Measurements from ENCODE around the gene SLC10A3. TPM values are rescaled to one million over a fixed set of nuclear protein-coding genes. Genes with fewer than 3 reads are reported as not detected.

The SLC10A3 gene, protein sequence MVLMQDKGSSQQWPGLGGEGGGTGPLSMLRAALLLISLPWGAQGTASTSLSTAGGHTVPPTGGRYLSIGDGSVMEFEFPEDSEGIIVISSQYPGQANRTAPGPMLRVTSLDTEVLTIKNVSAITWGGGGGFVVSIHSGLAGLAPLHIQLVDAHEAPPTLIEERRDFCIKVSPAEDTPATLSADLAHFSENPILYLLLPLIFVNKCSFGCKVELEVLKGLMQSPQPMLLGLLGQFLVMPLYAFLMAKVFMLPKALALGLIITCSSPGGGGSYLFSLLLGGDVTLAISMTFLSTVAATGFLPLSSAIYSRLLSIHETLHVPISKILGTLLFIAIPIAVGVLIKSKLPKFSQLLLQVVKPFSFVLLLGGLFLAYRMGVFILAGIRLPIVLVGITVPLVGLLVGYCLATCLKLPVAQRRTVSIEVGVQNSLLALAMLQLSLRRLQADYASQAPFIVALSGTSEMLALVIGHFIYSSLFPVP
- total RNA-seq: 9.0 and 12.9 TPM in 2 replicates

DNA sequence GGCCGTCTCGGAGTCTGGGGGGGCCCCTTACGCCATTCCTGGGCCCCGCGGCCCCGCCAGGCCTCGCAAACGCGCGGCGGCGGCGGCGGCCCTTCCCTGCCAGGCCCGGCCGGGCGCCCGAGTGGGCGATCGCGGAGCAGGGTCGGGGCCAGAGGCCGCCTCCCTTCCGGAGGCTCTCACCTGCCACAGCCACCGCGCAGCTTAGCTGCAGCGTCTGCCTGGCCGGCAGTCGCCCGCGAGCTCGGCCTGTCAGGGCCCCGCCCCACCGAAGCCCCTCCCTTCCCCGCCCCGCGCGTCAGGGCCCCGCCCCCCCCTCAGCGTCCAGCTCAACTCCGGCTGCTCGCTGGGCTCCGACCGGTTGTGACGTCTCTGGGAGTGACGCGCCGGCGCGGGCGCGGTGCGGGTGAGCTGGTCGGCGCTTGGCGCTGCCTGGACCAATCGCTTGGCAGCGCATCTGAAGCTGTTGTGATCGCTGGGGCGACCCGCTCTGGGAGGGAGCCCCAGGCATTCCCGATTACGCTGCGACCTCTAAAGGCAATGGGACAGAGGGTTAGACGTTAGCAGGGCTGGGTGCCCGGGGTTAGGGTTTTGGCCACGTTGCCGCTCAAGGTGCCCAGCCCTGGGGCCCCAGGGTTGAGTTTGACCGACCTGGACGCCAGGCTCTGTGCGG, at the start of gene SLC10A3:
Gene SLC10A3, minus strand, starts transcription at position 216 of the 670 bp plus-strand sequence. CDS start 1,689 bp downstream, outside the sequence.

DNA sequence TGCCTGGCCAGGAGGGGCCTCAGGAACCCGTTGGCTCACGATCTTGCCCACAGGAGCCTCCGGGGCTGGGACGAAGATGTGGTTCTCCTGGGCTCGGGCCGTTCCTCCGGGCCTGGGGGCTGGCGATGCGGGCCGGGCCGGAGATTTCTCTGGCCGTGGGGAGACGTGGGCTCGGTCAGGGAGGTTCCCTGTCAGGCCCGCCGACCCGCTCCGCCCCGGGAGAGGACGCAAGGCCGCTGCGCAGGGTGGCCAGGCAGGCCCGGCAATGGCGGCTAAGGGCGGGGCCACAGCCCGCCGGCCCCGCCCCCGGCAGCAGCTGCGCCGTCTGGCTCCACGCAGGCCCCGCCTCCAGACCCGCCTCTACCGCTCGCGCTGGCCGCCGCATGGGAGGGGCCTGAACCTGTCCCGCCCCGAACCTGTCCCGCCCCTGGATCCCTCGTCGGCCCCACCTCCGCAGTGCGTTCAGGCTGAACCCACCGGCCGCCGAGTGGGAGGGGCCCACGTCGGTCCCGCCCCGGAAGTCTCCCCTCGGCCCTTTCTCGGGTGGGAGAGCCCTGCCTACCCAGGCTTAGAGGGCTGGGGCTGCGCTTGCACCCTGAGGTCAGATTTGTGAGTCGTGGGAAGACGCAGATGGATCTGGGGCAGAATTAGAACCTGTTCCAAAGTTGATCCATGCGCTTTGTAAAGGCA, 25.7 kb upstream of the SLC10A3 start, which contains the start of gene FAM3A:
Gene FAM3A, minus strand, starts transcription at position 267 of the 690 bp plus-strand sequence. CDS start 460 bp downstream, outside the sequence.

DNA sequence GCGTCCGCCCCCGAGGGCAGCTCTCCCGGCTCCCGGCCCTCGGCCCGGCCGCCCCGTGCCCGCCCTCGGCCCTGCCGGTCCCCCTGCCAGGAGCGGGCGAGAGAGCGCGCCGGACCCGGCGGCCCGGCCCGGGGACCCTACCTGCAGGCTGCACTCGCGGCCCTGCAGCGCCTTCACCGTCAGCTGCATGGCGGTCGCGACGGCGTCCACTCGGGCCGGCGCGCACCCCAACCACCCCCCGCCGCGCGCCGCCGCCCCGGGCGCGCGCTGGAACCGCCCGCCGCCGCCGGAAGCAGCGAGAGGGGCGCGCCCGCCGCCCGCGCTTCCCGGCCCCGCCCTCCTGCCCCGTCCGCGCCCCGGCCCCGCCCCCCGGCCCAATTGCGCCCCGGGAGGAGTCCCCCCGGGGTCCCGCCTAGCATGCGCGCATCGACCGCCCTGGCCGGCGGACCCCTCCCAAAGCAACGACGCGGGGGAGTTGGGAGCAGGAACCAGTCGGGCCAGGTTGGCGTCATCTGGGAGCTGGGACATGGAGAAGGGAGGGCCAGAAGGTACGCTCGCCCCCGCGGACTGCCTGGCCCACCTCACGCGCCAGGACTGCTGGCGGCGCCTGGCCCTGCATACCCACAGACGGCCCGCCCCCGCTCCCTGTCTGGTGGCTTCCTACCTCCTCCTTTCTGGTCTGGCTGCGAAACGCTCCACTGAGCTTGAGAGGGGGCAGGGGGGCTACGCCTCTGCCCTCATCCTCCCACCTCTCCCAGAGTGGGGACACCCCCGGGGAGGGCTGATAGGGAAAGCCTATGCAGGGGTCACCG, 3.8 kb downstream of the SLC10A3 start, which contains the start of gene UBL4A:
Gene UBL4A, minus strand, starts transcription at position 220 of the 812 bp plus-strand sequence. Its CDS starts 31 bp downstream, at position 189.

DNA sequence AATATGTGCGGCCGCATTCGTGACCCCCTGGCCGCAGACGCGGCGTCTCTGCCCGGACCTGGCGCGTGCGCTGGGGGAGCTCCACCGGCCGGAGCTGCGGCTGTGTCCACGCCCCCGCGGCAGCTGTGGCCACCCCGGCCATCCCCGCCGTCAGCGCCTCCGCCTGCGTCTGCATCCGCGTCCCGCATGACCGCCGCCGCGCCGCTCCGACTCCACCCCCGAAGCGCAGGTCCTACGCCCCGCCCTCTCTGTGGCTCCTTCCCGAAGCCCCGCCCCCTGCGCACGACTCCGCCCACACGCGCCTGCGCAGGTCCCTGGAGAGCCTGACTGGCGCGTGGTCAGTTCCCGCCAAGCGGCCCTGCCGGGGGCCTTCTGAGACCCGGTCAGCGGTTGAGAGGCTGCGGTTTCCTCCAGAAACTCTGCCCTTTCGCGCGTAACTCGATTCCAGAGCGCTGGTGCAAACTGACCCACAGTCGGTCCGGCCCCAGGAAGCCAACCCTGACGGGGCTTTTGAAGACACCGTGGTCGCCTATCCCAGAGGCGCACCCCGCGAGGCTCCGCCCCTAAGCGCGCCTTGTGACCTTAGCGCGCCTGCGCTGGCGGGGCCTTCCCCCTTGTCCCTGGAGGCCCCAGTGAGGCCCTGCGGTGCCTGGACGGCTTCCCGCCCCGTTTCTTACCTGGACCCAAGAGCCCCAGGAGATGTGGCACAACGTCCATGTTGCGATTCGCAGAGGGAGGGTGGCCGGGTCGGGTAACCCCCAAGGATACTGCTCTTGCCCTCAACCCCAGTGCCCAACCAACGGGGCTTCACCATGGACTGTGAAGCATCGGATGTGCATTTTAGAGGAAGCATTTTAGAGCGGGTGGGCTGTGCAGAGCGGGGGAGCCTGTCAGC, 11.5 kb downstream of the SLC10A3 start, which contains the start of gene LAGE3:
Gene LAGE3, minus strand, starts transcription at position 554 of the 895 bp plus-strand sequence. Its CDS starts 366 bp downstream, at position 188.

DNA sequence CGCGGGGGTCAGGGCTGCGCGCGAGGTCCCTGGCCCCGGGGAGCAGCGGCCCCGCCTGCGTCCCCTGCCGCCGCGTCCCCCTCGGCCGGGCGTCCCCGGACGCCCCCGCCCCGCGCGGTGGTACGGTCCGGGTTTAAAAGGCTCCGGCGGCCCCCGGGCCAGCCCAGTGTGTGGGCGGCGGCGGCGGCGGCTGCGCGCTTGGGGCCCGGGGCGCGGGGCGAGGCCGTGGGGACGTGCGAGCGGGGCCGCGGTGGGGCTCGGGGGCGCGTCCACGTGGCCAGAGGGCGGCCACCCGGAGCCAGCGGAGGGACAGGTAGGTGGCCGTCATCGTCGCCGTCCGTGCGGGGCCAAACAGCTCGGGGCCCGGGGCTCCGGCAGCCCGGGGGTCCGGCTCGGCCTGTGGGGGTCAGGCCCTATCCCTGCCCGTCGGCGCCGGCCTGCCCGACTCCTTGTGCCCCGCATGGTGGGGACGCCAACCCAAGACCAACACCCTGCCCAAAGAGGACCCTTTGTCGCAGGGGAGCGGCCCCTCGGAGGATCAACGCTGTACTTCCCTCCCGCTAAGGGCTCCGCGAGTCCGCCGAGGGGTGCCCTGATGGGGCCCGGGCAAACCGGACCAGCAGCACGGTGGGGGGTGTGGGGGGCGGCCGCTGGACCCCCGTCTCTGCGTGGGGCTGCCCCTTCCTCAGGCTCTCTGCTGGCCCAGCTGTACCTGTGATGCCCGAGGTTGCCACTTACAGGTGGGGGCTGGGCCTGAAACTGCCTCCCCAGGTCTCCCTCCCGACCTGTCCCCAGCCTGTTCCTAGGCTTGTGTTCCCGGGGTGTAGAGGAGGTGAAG, 32.1 kb downstream of the SLC10A3 start, which contains the start of gene PLXNA3:
Gene PLXNA3, plus strand, starts transcription at position 166 of the 838 bp plus-strand sequence. CDS start 1,903 bp downstream, outside the sequence.

DNA sequence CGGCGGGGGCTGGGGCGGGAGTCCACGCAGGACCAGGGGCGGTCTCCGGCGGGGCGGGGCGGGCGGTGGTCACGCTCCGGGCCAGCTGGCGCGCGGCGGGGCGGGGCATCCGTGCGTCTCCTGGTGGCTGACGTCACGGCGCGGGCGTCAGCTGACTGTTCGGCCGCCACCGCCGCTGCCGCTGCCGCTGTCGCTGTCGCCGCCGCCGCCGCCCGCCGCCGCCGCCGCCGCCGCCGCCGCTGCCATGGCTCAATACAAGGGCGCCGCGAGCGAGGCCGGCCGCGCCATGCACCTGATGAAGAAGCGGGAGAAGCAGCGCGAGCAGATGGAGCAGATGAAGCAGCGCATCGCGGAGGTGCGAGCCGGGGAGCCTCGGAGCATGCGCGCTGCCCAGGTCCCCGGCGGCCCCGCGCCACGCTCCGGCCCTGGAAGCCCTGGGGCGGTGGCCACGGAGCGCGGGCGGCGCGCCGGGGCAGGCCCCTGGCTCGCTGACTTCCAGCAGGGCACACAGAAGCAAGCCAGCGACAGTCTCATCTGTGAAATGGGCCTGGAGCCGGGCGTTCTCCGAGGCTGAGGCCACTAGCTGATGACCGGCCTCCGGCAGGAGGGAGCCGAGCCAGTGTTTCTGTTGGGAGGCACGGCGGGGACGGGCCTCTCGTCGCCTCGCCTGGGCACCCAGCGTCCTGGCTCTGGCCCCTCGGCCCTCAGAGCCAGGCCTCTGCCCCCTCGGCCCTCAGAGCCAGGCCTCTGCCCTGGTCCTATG, 46.3 kb downstream of the SLC10A3 start, which contains the start of gene FAM50A:
Gene FAM50A, plus strand, starts transcription at position 150 of the 763 bp plus-strand sequence. Its CDS starts 95 bp downstream, at position 245.

Other genes with a start within 250 kb of the SLC10A3 start
- 0.11 TPM in 1 of 2 replicates, not detected in the other for gene OPN1MW3, start 233.0 kb downstream of the SLC10A3 start, total RNA-seq
- not detected in 2 replicates for gene TEX28, start 195.5 kb downstream of the SLC10A3 start, total RNA-seq
- gene TKTL1, start 194.8 kb downstream of the SLC10A3 start, total RNA-seq: not detected in 2 replicates
- 792 and 962 TPM in 2 replicates for gene FLNA, start 116.0 kb downstream of the SLC10A3 start, total RNA-seq
- gene EMD, start 111.3 kb downstream of the SLC10A3 start, total RNA-seq: 14.8 and 16.6 TPM in 2 replicates
- 3,109 and 3,856 TPM in 2 replicates for gene RPL10, start 92.3 kb downstream of the SLC10A3 start, total RNA-seq
- gene DNASE1L1, start 81.4 kb downstream of the SLC10A3 start, total RNA-seq: 78.9 and 88.2 TPM in 2 replicates
- 11.6 and 12.4 TPM in 2 replicates for gene TAFAZZIN, start 79.1 kb downstream of the SLC10A3 start, total RNA-seq
- 78.6 and 82.4 TPM in 2 replicates for gene ATP6AP1, start 62.0 kb downstream of the SLC10A3 start, total RNA-seq
- gene GDI1, start 53.5 kb downstream of the SLC10A3 start, total RNA-seq: 38.3 and 56.6 TPM in 2 replicates
- 49.4 and 56.8 TPM in 2 replicates for gene FAM50A, start 46.5 kb downstream of the SLC10A3 start, total RNA-seq
- gene PLXNA3, start 32.3 kb downstream of the SLC10A3 start, total RNA-seq: 3.3 and 4.1 TPM in 2 replicates
- gene LAGE3, start 11.3 kb downstream of the SLC10A3 start, total RNA-seq: 12.8 and 16.3 TPM in 2 replicates
- 29.1 and 32.6 TPM in 2 replicates for gene UBL4A, start 4.0 kb downstream of the SLC10A3 start, total RNA-seq
- 15.6 and 20.3 TPM in 2 replicates for gene FAM3A, start 25.6 kb upstream of the SLC10A3 start, total RNA-seq
- gene G6PD, start 56.2 kb upstream of the SLC10A3 start, total RNA-seq: 22.3 and 22.5 TPM in 2 replicates
- 9.5 and 12.7 TPM in 2 replicates for gene IKBKG, start 57.0 kb upstream of the SLC10A3 start, total RNA-seq
- gene CTAG1A, start 94.5 kb upstream of the SLC10A3 start, total RNA-seq: not detected in 2 replicates
- not detected in 2 replicates for gene CTAG1B, start 128.7 kb upstream of the SLC10A3 start, total RNA-seq
- not detected in 2 replicates for gene CTAG2, start 162.9 kb upstream of the SLC10A3 start, total RNA-seq